Non-pigmented ciliary epithelial cell (primary cell): Measurements from ENCODE around the gene ARID1B.

Source experiments
- DNase-seq: peaks from one replicate; pipeline ENCODE4 v3.0.0-alpha.2; 2010; ENCODE audit warnings: low read depth

Gene ARID1B

DNA sequence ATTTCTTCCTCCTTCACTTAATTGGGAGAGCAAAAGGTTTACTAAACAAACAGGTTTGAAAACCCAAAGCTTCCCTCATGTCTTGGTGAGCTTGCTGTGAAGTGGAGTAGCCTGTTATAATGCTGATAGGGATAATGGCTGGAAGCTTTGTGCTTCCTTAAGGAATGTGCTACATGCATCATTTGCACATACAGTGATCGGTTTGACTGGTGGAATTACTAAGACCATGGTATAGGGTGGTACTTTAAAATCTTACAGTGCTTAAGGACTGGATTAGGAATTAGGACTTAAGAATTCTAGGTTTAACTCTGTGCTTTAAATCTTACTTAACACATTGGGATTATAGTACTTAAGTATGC lies 75.7 kb downstream of the ARID1B start:
- DNase-seq, result no peak

DNA sequence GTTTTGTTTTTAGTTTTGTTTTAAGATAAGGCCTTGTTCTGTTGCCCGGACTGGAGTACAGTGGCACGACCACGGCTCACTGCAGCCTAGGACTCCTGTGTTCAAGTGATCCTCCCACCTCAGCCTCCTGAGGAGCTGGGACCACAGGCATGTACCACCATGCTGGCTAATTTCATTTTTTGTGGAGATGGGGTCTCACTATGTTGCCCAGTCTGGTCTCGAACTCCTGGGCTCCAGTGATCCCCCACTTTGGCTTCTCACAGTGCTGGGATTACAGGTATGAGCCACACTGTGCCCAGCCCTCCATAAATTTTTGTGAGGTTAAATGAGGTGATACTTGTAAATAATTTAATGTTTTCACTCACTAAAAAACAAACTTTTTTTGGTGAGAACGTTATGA lies 76.6 kb downstream of the ARID1B start:
- no peak for DNase-seq

DNA sequence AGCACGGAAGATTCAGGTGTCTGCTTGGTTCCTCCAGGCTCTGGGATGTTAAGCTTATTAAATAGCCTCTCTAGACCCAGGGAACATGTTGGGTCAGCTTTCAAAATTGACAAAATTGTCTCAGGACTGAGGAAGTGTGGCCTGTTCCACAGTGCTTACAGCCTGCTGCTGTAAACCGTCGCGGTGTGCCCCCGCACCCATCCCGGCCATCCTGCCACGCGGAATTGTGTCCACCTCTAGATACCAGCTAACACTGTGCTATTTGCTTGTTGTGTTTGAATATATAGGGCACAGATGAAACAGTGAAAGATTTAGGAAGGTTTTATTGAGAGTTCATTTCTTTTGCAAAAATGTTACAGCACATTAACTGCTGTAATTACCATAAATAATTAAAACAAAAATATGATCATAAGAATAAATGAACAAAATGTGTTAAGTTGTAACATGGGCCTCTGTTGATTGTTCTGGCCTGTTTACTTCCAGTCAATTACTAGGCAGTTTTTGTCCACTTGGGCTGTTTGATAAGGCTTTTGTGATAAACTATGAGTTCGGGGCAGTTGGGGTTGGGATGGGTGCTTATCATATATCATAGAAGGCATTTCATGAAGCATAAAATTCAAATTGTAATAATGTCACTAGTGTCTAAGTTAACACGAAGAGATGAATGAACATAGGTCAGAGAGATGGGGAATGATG lies 77.4 kb downstream of the ARID1B start:
- DNase-seq, result no peak

DNA sequence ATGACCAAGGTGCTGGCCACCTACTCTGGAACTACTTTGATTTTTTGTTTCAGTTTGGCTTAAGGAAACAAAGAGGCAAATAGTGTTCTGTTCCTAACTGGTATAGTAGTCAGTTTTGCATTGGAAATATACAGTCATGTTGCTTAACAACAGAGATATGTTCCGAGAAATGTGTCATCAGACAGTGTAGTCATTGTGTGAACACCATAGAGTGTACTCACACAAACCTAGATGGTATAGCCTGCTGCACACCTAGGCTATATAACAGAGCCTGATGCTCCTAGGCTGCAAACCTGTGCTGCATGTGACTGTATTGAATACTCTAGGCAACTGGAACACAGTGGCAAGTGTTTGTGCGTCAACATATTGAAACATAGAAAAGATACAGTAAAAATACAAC lies 80.4 kb downstream of the ARID1B start:
- no peak for DNase-seq

DNA sequence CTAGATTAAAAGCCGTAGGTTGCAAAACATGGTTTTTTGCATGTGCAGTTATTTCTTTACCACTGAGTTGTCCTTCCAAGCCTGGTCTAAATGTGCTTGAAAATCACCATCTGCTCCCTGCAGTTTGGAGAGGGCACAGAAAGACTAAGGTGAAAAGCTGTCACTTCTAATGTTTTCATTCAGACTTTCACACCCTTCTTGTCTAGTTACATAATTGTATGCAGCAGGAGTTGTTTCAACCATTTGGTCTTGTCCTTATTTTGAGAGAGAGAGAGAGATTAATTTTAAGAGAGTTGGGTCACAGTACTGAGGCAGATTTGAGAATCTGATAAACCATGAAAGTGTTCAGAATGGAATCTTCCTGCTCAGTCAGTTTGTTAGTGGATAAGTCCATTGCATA lies 82.5 kb downstream of the ARID1B start:
- DNase-seq, result no peak

DNA sequence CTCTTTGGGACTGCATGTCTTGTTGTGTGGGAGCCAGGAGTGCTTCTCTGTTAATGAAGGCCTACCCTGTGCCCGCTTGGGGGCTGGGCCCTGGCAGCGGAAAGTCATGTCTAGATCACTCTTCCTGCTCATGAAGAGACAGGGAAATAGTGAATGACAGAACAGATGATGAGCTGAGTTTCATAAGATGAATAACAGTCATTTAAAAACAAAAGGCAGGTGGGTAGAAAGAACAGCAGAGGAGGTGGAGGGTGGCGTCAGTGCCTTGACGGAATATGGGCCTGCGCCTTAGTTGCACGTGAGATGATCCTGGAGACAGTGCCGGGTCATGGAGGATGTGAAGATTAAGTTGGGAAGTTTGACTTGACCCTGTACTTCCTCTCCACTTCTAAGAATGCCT lies 85.5 kb downstream of the ARID1B start:
- DNase-seq, result no peak

DNA sequence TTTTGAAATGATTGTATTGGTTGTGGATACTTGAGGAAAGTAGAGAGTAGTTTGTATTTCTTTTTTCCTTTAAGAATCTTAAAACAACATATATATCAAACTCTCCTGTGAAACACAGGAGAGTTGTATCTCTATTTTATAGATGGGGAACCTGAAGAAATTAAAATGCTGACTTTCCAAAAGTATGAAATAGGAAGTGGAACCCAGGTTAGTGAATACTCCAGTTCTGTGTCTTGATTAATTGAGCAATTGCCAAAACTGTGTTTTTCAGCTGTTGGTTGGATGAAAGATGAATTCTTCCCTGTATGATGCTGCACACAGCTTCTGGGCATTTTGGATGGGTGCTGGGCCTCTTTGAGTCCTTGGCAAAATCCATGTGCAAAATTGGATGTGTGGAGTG lies 86.3 kb downstream of the ARID1B start:
- DNase-seq, result no peak

DNA sequence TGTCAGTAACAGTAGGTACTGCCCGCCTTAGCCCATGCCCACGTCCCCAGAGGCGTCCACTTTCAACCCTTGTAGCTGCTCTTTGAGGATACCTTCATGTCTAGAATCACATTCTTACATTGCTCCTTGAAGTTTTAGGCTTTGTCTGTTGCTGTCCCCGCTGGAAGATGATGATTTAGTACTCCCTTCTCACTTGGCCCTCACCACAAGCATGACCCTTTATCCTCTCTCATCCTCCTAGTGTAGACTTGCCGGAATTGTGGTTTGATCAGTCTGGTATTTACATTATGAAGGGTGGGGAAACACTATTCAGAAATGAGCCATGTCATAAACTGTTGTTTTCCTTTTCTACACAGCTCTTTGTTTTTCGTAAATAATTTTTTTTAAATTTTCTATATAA lies 87.4 kb downstream of the ARID1B start:
- no peak for DNase-seq

DNA sequence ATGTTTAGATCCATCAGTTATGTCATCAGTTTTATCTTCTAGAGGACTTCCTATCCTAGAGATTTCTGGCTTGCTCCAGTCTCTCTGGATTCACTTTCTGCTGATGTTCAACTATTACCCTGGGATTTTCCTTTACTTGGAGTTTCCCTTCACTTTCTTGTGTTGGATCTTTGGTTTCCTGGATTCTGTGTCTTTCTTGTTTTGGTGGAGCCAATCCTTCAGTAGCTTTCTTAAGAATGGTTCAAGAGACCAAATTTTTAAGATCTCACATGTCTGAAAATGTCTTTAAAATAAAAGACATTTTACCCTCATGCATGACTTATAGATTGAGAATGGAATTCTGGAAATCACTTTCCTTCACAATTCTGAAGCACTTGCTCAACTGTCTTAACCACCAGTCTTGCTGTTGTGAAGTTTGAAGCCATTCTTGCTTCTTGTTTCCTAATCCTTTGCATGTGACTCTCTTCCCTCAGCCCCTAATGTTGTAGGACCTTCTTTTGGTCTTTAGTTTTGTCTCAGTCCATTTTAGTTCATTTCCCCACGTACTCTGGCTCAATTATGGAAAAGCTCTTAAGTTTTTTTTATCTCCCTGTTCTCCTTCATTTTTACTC lies 87.9 kb downstream of the ARID1B start:
- no peak for DNase-seq

DNA sequence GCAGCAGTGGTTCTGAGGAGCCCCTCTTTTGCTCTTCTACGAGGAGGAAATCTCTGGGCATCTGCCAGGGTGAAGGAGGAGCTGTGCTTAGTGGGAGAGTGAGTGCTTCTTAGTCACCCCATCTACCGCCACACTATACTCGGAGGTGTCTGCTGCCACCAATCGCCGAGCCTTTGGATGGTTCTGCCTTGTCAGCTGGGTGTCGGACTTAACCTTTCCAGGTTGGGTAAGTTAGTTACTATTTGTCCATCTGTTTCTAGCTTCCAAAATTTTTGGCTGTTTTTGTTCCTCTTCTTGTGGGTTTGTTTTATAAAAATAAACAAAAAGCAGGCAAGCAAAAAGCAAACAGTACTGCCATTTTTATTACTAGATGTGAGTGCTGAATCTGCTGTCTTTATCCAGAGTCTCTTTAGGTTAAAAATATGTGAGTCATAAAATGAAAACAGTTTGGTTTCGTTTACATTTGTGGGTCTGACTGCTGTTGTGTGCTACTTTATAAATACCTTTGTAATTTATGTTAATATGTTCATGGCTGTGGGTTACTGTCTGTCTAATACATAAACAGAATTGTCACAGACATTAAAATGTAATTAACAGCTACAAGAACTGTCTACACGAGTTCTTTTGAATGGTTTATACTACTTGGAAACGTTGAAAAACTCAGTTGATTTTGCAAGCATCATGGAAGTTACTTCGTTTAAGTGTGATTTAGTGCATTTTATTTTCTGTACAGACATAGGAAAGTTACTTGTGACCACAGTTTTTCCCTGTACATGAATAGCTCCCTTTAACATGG lies 89.2 kb downstream of the ARID1B start:
- no peak for DNase-seq

DNA sequence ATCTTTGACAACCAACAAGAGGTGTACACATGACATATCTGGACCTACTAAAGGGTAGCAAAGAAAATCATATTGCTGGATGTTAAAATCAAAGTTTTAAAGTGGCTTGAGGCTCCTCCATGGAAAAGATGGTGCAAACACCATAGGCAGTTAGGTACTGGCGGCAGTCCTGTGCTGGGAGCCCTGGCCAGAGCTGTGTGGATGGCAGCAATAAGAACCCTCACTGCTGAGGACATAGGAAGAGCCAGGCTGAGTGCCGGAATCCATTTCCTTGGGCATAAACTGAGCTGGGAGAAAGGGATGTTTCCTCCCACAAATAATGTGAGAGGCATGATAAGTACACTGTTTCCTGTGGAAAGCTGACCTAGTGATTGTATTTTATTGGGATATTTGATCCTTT lies 89.9 kb downstream of the ARID1B start:
- DNase-seq, result no peak

DNA sequence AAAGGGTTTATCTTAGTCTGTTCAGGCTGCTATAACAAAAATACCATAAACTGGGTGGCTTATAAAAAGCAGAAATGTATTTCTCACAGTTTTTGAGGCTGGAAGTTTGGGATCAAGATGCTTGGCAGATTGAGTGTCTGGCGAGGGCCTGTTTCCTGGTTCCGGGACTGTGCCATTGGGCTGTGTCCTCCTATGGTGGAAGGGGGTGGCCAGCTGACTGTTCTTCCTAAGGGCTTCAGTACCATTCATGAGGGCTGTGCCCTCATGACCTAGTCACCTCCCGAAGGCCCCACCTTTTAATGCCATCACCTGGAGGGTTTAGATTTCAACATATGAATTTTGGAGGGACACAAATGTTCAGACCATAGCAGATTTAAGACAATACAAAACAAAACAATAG lies 91.2 kb downstream of the ARID1B start:
- DNase-seq, result no peak

DNA sequence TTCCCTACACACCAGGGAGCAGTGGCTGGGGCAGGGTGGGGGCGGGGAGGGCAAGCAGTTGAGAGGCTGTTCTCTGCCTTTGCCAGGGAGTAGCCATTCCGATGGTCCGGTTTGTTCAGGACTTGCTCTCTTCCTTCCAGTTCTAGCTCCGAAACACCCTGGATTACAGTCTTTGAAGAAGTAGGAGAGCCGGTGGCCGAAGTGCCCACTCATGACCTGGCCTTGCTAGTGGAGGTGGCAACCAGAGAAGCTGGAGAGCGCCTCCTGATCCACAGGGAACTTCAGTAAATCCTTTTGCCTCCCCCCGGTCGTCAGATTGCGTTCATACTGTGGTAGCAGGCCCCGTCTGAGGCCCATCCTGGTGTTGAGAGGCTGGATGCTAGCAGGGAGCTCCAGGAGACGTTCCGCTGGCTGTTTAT lies 92.8 kb downstream of the ARID1B start:
- DNase-seq, result no peak

DNA sequence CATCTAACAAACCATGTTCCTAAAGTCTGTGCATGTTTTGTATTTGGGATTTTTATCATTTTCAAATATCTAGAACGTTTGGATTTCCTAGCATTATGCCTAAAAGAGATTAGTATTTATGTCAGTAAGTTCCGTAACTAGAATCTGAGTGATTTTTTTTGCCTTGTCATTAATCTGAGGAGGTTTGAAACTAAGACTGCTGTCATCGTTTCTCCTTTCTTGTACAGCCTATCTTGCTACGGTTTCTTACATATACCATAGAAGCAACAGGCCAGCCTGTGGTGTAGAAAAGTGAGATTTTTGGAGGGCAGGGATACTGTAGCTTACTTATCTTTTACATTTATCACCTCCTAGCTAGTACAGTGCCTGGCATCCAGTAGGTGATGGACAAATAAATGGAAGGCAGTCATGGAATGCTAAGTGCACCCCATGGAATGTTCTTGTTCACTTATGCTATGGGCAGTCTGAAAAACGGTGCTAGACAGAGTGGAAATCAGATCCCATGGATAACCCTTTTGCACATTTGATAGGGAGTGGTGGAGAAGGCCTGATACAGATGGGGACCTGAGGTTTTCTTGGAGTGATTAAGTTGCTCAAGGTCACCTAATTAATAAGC lies 93.9 kb downstream of the ARID1B start:
- DNase-seq, result no peak

DNA sequence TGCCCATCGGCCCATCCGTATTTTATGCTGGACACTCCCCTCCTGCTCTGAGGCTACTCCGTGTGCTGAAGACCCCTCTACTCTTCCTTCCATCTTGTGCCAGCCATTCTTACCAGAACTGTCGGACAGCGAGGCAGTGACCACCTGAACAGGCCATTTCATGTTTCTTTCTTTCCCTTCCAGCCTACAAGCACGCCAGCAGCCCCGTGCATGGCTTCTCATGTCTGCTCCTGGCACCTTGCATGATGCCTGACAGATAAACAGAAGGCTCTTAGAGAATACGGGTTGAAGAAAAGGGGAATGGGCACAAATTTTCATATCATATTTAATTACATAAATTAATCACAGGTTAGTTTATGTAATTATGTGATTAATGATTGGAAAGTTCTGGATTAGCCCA lies 95.7 kb downstream of the ARID1B start:
- no peak for DNase-seq

DNA sequence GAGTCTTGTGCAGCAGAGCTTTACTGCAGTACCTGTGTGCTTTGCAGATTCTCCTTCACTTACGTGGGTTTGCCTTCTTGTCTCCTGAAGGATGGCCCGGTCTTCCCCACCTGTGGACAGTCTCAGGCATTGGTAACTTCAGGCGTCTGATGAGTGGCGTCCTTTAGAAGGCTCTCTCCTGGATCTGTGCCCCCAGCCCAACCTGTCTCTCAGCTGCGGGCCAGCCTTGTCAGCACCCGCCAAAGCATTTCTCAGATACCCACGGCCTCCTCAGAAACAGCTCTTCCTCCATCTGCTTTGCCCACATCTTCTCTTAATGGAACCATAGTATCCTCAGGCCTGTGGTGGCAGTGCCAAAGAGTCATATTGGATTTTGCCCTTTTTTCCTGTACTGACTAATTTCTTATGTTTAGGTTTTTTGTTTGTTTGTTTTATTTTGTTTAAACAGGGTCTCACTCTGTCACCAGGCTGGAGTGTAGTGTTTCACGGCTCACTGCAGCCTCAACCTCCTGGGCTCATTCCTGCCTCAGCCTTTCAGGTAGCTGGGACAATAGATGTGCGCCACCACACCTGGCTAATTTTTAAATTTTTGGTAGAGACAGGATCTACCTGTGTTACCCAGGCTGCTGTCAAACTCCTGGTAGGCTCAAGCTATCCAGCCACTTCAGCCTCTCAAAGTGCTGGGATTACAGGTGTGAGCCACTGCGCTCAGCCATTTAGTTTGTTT lies 96.6 kb downstream of the ARID1B start:
- no peak for DNase-seq

DNA sequence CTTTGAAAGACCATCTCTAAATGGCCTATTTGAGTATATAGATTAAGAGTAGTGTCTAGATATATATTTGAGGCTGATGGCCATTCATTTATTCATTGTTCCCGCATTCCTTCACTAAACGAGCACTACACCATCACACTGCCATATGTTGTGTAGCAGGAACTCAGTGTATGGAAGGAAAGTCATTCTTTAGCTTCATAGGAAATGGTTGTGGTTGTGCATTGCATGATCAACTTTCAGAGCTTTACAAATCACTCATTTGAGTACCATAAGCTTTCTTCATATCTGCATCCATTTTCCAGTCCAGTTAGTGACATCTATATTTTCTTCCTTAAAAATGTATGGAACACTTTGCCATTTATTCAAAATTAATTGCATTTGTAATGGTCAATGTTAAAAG lies 97.9 kb downstream of the ARID1B start:
- DNase-seq, result no peak

DNA sequence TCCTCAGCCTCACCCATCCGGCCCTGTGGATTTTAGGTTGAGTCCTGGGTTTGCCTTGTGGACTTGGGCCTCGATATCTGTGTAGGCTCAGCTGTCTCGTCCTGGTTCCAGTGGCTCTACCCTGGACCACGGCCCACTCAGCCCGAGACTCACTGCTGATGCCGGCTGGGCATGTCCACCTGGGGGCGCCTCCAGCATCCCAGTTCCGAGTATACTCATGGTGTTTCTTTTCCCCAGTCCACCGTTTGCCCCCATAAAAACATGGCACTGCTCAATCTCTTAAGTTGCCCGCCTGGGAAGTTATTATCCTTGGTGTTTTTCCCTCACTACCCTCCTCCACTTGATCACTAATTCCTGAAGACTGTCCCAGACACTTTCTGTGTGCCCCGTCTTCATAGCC lies 99.1 kb downstream of the ARID1B start:
- DNase-seq, result no peak

DNA sequence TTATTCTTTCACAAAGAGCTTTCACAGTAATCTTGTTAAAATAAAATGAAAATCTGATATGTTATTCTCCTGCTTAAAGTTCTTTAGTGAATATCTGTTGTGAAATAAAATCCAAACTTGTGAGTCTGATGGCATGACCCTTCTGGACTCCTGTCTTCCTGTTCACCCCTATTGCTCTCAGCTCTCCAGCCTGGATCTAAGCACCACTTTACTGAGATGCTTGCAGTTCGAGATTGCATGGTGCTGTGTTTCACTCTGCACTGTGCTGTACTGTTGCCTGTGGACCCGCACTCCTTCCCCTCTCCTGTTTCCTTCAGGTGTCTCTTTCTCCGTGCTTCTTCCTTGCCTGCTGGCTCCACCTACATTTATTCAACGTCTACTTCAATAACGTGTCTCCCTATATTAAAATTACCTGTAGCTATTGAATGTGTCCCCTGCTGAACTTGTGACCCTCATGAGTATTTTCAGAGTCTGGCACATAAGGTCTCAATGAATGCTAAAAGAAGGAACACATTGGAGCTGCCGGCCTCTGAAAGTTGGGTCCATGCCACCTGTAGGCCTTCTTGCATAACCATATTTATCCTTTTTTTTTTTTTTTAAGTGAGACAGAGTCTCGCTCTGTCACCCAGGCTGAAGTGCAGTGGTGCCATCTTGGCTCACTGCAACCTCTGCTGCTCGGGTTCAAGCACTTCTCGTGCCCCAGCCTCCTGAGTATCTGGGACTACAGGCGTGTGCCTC lies 100.1 kb downstream of the ARID1B start:
- no peak for DNase-seq

DNA sequence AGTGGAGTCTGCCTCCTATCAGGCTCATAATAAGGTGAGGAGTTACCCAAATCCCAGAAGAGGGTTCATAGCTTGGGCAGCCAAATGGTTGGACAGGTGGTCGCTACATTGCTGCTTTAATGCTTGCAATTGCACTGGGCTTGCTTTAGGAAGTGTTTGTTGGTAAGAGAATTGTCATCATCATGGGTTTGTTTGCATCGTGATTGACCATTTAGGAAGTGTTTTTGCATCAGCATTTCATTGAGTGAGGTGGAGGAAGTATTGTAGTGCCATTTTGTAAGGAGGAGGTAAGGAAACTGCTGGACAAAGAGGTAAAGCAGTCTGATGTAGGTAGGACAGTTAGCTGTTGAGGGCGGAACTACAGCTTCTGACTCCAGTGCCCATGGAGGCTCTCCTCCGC lies 101.5 kb downstream of the ARID1B start:
- no peak for DNase-seq

DNA sequence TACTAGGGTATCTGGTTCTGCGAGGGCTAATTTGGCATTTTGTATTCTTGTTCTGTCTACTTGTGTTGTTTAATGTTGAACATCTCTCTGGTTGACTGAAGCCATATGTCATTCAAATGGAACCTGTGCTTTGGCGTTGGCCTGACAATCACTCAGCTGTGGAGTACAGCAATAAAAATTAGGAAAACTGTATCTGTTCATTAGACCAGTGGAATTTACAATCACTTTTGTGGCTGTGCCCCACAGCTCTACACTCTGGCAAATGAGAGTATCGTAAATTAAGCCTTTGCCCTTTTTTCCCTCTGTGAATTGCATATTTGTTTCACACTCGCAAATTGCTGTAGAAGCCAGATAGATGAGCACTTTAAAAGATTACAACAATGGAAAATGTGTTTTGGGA lies 102.0 kb downstream of the ARID1B start:
- no peak for DNase-seq

DNA sequence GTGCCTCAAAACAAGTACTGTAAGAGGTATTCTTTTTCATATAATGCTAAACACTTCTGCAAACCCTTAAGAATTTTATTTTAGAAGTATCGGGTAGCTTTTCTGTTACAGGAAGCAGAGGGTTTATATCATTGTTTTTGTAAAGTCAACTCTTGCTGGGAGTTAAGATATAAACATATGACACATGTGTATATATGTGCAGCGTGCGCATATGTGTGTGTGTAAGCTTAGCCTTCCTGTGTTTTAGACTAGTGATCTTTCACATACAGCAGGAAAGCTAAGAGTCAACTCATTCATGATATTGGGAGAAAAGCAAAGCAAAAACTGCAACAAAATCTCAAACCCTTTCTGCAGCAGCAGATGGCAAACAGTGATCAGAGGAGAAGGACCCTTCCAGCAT lies 102.4 kb downstream of the ARID1B start:
- DNase-seq, result no peak
